Stimulated activated CD4-positive, alpha-beta T cell treated with anti-CD3 and anti-CD28 coated beads, Interleukin-15, amount 100 ng/mL, for 1 hour (primary cell): ENCODE measurements around the gene IRAK3.
"Not testable (repeated sequence)": the region's sequence is repeated elsewhere in the genome, so short reads cannot be mapped to it uniquely, and the experiment has no call there.

ENCODE experiments used
- DNase-seq, 2 donors: peaks; one replicate each; pipeline ENCODE4 v3.0.0-alpha.2; 2020; ENCODE audit warnings: low read depth in 1 of 2, low spot score in 1 of 2

Gene IRAK3

GRCh38 chr12:66303316-66303804, 114.3 kb downstream of the IRAK3 start:
- DNase-seq: not testable (repeated sequence)
